A549 (cell line): ENCODE data around the gene GPR146.

Source experiments
- HDAC2 ChIP-seq: fragments of 200-600 bp; sonication (generic); IDR thresholded peaks from 2 replicates; pipeline ENCODE4 v1.6.1; 2016
- NFE2L2 ChIP-seq: fragments of 150-350 bp; conservative IDR thresholded peaks from 2 replicates; pipeline ENCODE4 v1.6.1; 2014; ENCODE audit warnings: low read length
- POLR2A ChIP-seq: IDR thresholded peaks from 2 replicates; pipeline ENCODE4 v1.6.1; 2012; ENCODE audit warnings: mild to moderate bottlenecking, low read length
- SREBF2 ChIP-seq: fragments of 450-650 bp; IDR thresholded peaks from 2 replicates; pipeline ENCODE4 v1.6.1; 2014; ENCODE audit warnings: mild to moderate bottlenecking, moderate library complexity
- TP53 ChIP-seq: fragments of 250-450 bp; sonication (Bioruptor Pico); IDR thresholded peaks from 2 replicates; pipeline ENCODE4 v1.5.0; 2021; ENCODE audit warnings: mild to moderate bottlenecking, moderate library complexity
- TF ChIP-seq, protein P1 (sequence below): fragments of >200 bp; sonication (Bioruptor Twin); formaldehyde crosslinking; IDR thresholded peaks from 3 replicates; pipeline ENCODE4 v1.5.1; 2016
- TF ChIP-seq, protein P2 (sequence below): fragments of 450-650 bp; IDR thresholded peaks from 2 replicates; pipeline ENCODE4 v1.6.1; 2014; ENCODE audit warnings: antibody characterized with exemption

DNA sequence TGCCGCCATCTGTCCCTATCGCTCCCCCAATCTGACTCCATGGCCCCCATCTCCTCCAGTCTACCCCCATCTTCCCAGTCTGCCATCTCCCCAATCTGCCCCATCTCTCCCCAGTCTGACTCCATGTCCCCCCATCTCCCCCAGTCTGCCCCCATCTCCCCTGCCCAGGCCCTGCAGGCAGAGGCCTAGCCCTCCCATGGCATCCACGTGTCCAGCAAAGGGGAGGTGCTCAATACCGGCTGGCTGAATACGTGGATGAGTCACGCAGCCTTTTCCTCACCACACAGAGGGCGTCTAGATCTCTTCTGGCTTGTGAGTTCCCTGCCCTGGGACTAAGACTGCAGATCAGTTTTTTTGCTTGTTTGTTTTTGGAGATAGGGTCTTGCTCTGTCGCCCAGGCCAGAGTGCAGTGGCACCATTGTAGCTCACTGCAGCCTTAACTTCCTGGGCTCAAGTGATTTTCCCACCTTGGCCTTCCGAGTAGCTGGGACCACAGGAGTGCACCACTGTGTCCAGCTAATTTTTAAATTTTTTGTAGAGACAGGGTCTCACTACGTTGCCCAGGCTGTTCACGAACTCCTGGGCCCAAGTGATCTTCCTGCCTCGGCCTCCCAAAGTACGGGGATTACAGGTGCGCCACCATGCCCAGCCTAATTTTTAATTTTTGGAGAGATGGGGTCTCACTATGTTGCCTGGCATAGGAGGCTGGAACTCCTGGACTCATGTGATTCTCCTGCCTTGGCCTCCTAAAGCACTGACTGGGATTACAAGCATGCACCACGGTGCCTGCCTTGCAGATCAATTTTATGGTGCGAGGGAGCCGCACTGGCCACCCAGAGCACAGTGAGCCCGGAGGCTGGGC is 15.3 kb upstream of the GPR146 start:
- TF ChIP-seq NFE2L2 (no peak), TP53 (CRISPR knock-in tag) (no peak), HDAC2 (no peak), POLR2A (peak; percentile 57), SREBF2 (no peak)
- TF ChIP-seq, protein P1, sequence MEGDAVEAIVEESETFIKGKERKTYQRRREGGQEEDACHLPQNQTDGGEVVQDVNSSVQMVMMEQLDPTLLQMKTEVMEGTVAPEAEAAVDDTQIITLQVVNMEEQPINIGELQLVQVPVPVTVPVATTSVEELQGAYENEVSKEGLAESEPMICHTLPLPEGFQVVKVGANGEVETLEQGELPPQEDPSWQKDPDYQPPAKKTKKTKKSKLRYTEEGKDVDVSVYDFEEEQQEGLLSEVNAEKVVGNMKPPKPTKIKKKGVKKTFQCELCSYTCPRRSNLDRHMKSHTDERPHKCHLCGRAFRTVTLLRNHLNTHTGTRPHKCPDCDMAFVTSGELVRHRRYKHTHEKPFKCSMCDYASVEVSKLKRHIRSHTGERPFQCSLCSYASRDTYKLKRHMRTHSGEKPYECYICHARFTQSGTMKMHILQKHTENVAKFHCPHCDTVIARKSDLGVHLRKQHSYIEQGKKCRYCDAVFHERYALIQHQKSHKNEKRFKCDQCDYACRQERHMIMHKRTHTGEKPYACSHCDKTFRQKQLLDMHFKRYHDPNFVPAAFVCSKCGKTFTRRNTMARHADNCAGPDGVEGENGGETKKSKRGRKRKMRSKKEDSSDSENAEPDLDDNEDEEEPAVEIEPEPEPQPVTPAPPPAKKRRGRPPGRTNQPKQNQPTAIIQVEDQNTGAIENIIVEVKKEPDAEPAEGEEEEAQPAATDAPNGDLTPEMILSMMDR: no peak
- TF ChIP-seq, protein P2, sequence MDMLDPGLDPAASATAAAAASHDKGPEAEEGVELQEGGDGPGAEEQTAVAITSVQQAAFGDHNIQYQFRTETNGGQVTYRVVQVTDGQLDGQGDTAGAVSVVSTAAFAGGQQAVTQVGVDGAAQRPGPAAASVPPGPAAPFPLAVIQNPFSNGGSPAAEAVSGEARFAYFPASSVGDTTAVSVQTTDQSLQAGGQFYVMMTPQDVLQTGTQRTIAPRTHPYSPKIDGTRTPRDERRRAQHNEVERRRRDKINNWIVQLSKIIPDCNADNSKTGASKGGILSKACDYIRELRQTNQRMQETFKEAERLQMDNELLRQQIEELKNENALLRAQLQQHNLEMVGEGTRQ: peak; percentile 37; the same call in 1 of the 2 replicates
